Trophoblast cell (in vitro differentiated cells and primary cell): ENCODE results near the gene KCNQ1.

Experiments used
- DNase-seq, 2 donors: peaks; one replicate each; pipeline ENCODE4 v3.0.0-alpha.2; 2016
- H2AFZ ChIP-seq: 2 replicates; pipeline ENCODE4 v1.6.1; 2013; ENCODE audit warnings: low read length, moderate library complexity, mild to moderate bottlenecking; ENCODE audit not compliant: insufficient read depth, poor library complexity
- H2AK5ac ChIP-seq: 2 replicates; pipeline ENCODE4 v1.6.1; 2013; ENCODE audit warnings: mild to moderate bottlenecking, low read length
- H2BK120ac ChIP-seq: 2 replicates; pipeline ENCODE4 v1.6.1; 2013; ENCODE audit warnings: low read length, mild to moderate bottlenecking, moderate library complexity; ENCODE audit not compliant: insufficient read depth, poor library complexity
- H2BK12ac ChIP-seq: 2 replicates; pipeline ENCODE4 v1.6.1; 2013; ENCODE audit warnings: mild to moderate bottlenecking, low read length, moderate library complexity
- H2BK5ac ChIP-seq: 2 replicates; pipeline ENCODE4 v1.6.1; 2013; ENCODE audit warnings: low read length, low read depth, moderate library complexity, mild to moderate bottlenecking; ENCODE audit not compliant: poor library complexity
- H3K14ac ChIP-seq: 2 replicates; pipeline ENCODE4 v1.6.1; 2013; ENCODE audit warnings: mild to moderate bottlenecking, low read length
- H3K18ac ChIP-seq: 2 replicates; pipeline ENCODE4 v1.6.1; 2013; ENCODE audit warnings: mild to moderate bottlenecking, low read length
- H3K23ac ChIP-seq: 2 replicates; pipeline ENCODE4 v1.6.1; 2013; ENCODE audit warnings: low read length
- H3K27ac ChIP-seq: 2 replicates; pipeline ENCODE4 v1.5.1; 2013; ENCODE audit warnings: low read depth, mild to moderate bottlenecking, inconsistent platforms, low read length, moderate library complexity
- H3K27me3 ChIP-seq: 2 replicates; pipeline ENCODE4 v1.6.1; 2013; ENCODE audit warnings: inconsistent platforms, mild to moderate bottlenecking, low read length, moderate library complexity; ENCODE audit not compliant: insufficient read depth
- H3K36me3 ChIP-seq, 2 experiments: 1 replicate in 1 of 2; 2 replicates in 1 of 2; pipeline ENCODE4 v1.6.1; 2013; ENCODE audit warnings: low read length in 2 of 2, mild to moderate bottlenecking in 2 of 2, moderate library complexity in 1 of 2; ENCODE audit not compliant: insufficient read depth in 2 of 2, control insufficient read depth in 1 of 2
- H3K4ac ChIP-seq: 2 replicates; pipeline ENCODE4 v1.6.1; 2013; ENCODE audit warnings: low read depth, mild to moderate bottlenecking, low read length, moderate library complexity
- H3K4me1 ChIP-seq, 2 experiments: 1 replicate in 1 of 2; 2 replicates in 1 of 2; pipeline ENCODE4 v1.6.1; 2013; ENCODE audit warnings: low read length in 2 of 2, mild to moderate bottlenecking in 2 of 2, moderate library complexity in 1 of 2; ENCODE audit not compliant: insufficient read depth in 2 of 2, control insufficient read depth in 1 of 2
- H3K4me2 ChIP-seq: 2 replicates; pipeline ENCODE4 v1.6.1; 2013; ENCODE audit warnings: inconsistent platforms, mild to moderate bottlenecking, low read length, moderate library complexity
- H3K4me3 ChIP-seq: 2 replicates; pipeline ENCODE4 v1.5.1; 2013; ENCODE audit warnings: mild to moderate bottlenecking, low read depth, low read length, inconsistent platforms
- H3K79me1 ChIP-seq: one replicate; pipeline ENCODE4 v1.6.1; 2013; ENCODE audit warnings: low read length
- H3K79me2 ChIP-seq: 2 replicates; pipeline ENCODE4 v1.6.1; 2013; ENCODE audit warnings: low read length, mild to moderate bottlenecking; ENCODE audit not compliant: control insufficient read depth, insufficient read depth, poor library complexity
- H3K9ac ChIP-seq: 2 replicates; pipeline ENCODE4 v1.6.1; 2013; ENCODE audit warnings: mild to moderate bottlenecking, low read length
- H3K9me3 ChIP-seq: 2 replicates; pipeline ENCODE4 v1.6.1; 2013; ENCODE audit warnings: low read depth, mild to moderate bottlenecking, control low read depth, inconsistent platforms, low read length; ENCODE audit not compliant: insufficient read depth
- H4K12ac ChIP-seq: 2 replicates; pipeline ENCODE4 v1.6.1; 2013; ENCODE audit warnings: low read depth, mild to moderate bottlenecking, low read length, moderate library complexity
- H4K8ac ChIP-seq: 2 replicates; pipeline ENCODE4 v1.6.1; 2013; ENCODE audit warnings: low read depth, mild to moderate bottlenecking, low read length, moderate library complexity
- H4K91ac ChIP-seq: one replicate; pipeline ENCODE4 v1.6.1; 2013; ENCODE audit warnings: low read depth, mild to moderate bottlenecking, low read length, moderate library complexity
- WGBS: extraction: QIAGEN DNeasy Blood & Tissue Kit; methylation state at CpG from one replicate; pipeline ENCODE4 v1.1.7; 2013; ENCODE audit warnings: missing lambda C conversion rate; ENCODE audit not compliant: insufficient read length, insufficient coverage; ENCODE audit errors: extremely low coverage; 5-methylcytosine and 5-hydroxymethylcytosine counted together

Gene KCNQ1

GRCh38 chr11:2404735-2405196 lies 40.0 kb upstream of the KCNQ1 start:
- no peak overlapping the region for H3K4me2 ChIP-seq
- no peak overlapping the region for H3K18ac ChIP-seq
- H3K4ac ChIP-seq = no peak overlapping the region
- H2AFZ ChIP-seq = no peak overlapping the region
- H3K9me3 ChIP-seq = no peaks in the 10 kb centered on the region
- H2BK120ac ChIP-seq = no peak overlapping the region
- H4K12ac ChIP-seq = peak overlapping the region; percentile 33
- H4K91ac ChIP-seq = no peak overlapping the region
- H3K27me3 ChIP-seq = no peaks in the 10 kb centered on the region
- no peak overlapping the region for H3K9ac ChIP-seq
- no peak overlapping the region for H3K23ac ChIP-seq
- no peak overlapping the region for H3K14ac ChIP-seq
- H3K27ac ChIP-seq = no peak overlapping the region
- WGBS = no CpG with 5 or more reads among the region's 12 CpGs
- no peak for DNase-seq
- H2BK12ac ChIP-seq = no peak overlapping the region
- H3K4me1 ChIP-seq = peaks cover 8 to 10% of the 10 kb centered on the region in 2 experiments
- H2AK5ac ChIP-seq = no peak overlapping the region
- peaks cover 10% of the 10 kb centered on the region for H3K79me2 ChIP-seq
- H3K79me1 ChIP-seq = peaks cover 8% of the 10 kb centered on the region
- H2BK5ac ChIP-seq = no peak overlapping the region
- peaks cover 21% of the 10 kb centered on the region in 2 experiments for H3K36me3 ChIP-seq
- H4K8ac ChIP-seq = no peak overlapping the region
- no peak overlapping the region for H3K4me3 ChIP-seq

GRCh38 chr11:2406451-2406850 lies 38.4 kb upstream of the KCNQ1 start:
- Histone ChIP-seq H2BK12ac (no peak overlapping the region), H2AFZ (no peak overlapping the region), H4K91ac (no peak overlapping the region), H4K8ac (no peak overlapping the region), H3K23ac (no peak overlapping the region), H3K79me1 (no peaks in the 10 kb centered on the region), H3K4me2 (no peak overlapping the region), H3K4ac (no peak overlapping the region), H2AK5ac (no peak overlapping the region), H3K36me3 (peaks cover 21% of the 10 kb centered on the region in 2 experiments), H2BK5ac (no peak overlapping the region), H3K4me3 (no peak overlapping the region), H3K14ac (no peak overlapping the region), H3K9ac (no peak overlapping the region), H3K79me2 (no peaks in the 10 kb centered on the region), H3K9me3 (no peaks in the 10 kb centered on the region), H4K12ac (no peak overlapping the region), H3K27ac (no peak overlapping the region), H3K4me1 (peaks cover 4 to 5% of the 10 kb centered on the region in 2 experiments), H3K27me3 (no peaks in the 10 kb centered on the region), H2BK120ac (no peak overlapping the region), H3K18ac (no peak overlapping the region)
- no CpG with 5 or more reads among the region's 14 CpGs for WGBS
- DNase-seq = no peak

- H3K9ac ChIP-seq = no peak overlapping the region
- H3K36me3 ChIP-seq = peaks cover 20 to 21% of the 10 kb centered on the region in 2 experiments
- H3K4me3 ChIP-seq = no peak overlapping the region
- H3K9me3 ChIP-seq = no peaks in the 10 kb centered on the region
- H3K79me2 ChIP-seq = no peaks in the 10 kb centered on the region
- WGBS = no CpG with 5 or more reads among the region's 24 CpGs
- no peak overlapping the region for H3K4me2 ChIP-seq
- no peak overlapping the region for H3K27ac ChIP-seq
- H3K23ac ChIP-seq = no peak overlapping the region
- no peaks in the 10 kb centered on the region for H3K4me1 ChIP-seq
- H2AFZ ChIP-seq = no peak overlapping the region
- no peak overlapping the region for H2BK5ac ChIP-seq
- H4K12ac ChIP-seq = no peak overlapping the region
- no peaks in the 10 kb centered on the region for H3K79me1 ChIP-seq
- no peaks in the 10 kb centered on the region for H3K27me3 ChIP-seq
- H3K14ac ChIP-seq = no peak overlapping the region
- no peak overlapping the region for H2BK12ac ChIP-seq
- H4K8ac ChIP-seq = no peak overlapping the region
- H3K4ac ChIP-seq = no peak overlapping the region
- no peak overlapping the region for H4K91ac ChIP-seq
- DNase-seq = no peak
- H3K18ac ChIP-seq = no peak overlapping the region
- H2AK5ac ChIP-seq = no peak overlapping the region
- H2BK120ac ChIP-seq = no peak overlapping the region
Observed at GRCh38 chr11:2406878-2407410, 37.9 kb upstream of the KCNQ1 start.

- Histone ChIP-seq H2BK5ac (no peak overlapping the region), H4K8ac (no peak overlapping the region), H3K4me1 (no peaks in the 10 kb centered on the region), H4K91ac (no peak overlapping the region), H3K27me3 (no peaks in the 10 kb centered on the region), H3K4me2 (no peak overlapping the region), H4K12ac (no peak overlapping the region), H3K23ac (no peak overlapping the region), H3K4me3 (no peak overlapping the region), H3K36me3 (peaks cover 3 to 4% of the 10 kb centered on the region in 2 experiments), H2AK5ac (no peak overlapping the region), H3K14ac (no peak overlapping the region), H3K27ac (no peak overlapping the region), H3K4ac (no peak overlapping the region), H3K79me2 (no peaks in the 10 kb centered on the region), H2BK12ac (no peak overlapping the region), H3K9me3 (no peaks in the 10 kb centered on the region), H3K9ac (no peak overlapping the region), H2AFZ (no peak overlapping the region), H3K79me1 (no peaks in the 10 kb centered on the region), H3K18ac (no peak overlapping the region), H2BK120ac (no peak overlapping the region)
- WGBS = no CpG with 5 or more reads among the region's 11 CpGs
- DNase-seq = no peak
Observed at GRCh38 chr11:2408671-2409070, 36.1 kb upstream of the KCNQ1 start.
